GM21717 (cell line): ENCODE data around the gene CORO2B.

ENCODE experiments used
- ATAC-seq: cut with Tn5 transposase; IDR thresholded peaks from one replicate; pipeline ENCODE4 v1.9.1; 2021; ENCODE audit warnings: mild to moderate bottlenecking, moderate library complexity; ENCODE audit not compliant: unreplicated experiment

The CORO2B gene

DNA sequence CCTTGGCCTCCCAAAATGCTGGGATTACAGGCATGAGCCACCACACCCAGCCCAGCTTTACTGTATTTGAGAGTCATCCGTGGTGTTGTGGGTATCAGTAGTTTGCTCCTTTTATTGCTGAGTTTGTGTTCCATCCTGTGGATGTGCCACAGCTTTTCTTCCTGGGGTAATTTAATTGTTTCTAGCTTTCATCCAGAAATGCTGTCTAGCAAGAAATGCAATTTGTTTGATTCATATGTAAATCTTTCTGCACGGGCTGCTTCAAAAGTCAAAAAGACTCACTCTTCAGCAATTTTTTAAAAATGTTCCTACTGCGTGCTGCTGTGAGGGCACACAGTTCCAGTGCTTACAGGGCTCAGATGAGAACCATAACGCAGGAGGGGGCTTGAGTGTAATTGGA is 47.1 kb downstream of the CORO2B start:
- no peak for ATAC-seq

GRCh38 chr15:68626283-68626682 is 47.5 kb downstream of the CORO2B start:
- ATAC-seq = no peak

GRCh38 chr15:68626739-68627138 is 47.9 kb downstream of the CORO2B start:
- no peak for ATAC-seq

DNA sequence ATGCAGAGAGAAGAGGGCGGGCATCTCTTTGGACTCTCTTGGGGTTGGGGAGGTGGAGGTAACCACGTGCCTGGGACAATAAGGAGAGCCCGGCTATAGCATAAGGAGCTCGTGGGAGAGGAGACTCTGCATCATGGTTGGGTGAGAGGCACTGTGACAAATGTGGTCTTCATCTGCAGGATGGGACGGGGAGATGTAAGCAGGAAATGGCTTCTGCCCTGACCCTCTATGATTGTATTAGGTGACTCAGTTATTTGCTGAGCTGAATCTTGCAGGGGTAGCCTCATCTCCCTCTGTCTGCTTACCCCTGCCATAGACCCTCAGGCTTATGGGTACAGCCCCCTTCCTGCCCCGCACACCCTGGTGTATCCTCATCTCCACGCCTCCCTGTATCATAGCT is 48.7 kb downstream of the CORO2B start:
- ATAC-seq = no peak

- no peak for ATAC-seq
Observed at GRCh38 chr15:68627995-68628394, 49.2 kb downstream of the CORO2B start.

GRCh38 chr15:68629519-68630210 is 50.9 kb downstream of the CORO2B start:
- no peak for ATAC-seq

GRCh38 chr15:68630211-68630555 is 51.4 kb downstream of the CORO2B start:
- ATAC-seq = no peak

DNA sequence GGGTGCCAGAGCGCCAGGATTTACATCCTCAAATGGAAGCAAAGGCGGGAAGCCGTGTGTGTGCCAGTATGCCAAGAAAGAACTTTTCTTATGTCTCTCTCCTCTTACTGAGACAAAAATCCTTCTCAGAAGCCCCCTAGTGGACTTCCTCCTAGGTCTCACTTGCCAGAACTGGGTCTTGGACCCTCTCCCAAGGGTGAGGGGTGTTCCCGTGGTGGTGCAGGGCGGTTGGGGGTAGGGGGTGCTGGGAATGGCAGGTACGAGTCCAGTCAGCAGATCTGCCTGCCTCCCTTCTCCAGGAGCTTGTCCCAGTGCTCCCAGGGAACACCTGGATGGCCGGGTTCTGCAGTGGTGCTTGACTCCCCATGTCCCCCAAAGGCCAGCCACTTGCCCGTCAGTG is 52.0 kb downstream of the CORO2B start:
- ATAC-seq = no peak

DNA sequence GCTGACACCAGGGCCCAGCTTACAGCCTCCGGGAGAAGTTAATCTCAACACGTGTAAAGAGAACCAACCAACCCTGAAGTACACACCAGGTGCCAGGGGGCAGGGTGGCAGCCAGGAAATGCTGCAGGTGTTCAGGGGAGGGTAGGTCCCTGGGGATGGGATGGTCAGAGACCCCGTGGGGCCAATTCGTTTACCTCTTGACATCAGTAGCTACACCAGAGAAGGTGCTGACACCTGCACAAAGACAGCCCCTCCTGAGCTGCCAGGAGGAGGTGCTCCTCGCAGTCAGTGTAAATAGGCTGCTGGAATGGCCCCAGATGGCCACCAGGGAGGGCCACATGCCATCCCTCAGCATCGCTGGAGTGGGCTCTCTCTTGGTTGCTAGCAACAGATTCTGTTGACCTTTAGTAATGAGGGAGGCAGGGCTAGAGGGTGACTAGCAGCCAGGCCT is 52.8 kb downstream of the CORO2B start:
- ATAC-seq = no peak

- ATAC-seq = no peak
Observed at GRCh38 chr15:68632101-68632500, 53.3 kb downstream of the CORO2B start.

DNA sequence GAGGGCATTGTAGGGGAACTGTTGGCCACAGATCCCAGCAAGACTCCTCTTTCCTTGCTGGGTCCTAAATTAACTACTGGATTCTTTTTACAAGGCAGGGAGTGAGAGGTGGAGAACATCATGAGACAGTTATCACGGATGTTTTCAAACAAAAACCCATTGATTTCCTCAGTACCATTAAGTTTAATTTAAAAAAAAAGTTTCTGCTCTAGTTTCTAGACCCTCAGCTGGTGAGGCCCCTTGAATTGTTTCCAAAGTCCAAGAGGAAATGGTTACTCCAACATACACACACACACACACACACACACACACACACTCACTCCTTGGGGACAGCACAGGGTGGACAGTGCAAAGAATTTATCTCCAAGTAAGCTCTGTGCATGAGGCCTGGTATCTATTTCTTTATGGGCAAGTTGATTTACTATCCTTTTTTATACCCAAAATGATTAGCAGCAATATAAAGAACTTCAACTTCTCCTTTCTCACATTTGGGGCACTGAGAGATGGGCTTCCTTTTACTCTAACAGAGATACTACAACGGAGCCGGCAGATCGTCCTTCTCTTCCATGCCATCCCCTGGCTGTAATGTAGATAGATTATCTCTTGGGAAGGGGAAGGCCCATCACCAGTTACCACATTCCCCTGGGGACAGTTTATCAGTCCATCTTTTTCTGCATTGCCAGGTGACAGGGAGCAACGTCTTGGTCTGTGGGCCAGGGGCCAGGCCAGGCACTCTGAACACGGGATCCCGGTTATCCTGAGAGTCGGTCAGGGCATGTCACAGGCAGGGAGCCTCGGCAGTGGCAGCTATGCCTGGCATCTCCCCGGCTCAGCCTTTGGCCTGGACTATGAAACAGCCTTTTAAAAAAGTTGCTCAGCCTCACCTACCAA is 54.7 kb downstream of the CORO2B start:
- no peak for ATAC-seq

DNA sequence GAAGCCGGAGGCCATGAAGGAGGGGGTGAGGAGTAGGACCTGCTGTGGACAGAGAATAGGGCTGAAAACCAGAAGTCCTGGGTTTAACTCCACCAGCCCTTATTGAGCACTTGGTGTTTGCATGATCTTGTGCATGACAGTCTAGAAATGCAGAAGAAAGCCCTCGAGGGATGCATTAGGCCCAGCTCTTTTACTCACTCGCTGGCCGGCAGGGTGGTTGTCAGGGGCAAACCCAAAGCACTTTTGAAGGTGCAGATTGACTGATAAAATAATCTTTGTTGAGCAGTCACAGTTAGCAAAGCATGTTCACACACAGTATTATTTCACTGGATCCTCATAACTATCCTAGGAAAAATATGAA is 55.3 kb downstream of the CORO2B start:
- ATAC-seq = no peak

- ATAC-seq = no peak
Observed at GRCh38 chr15:68634531-68634930, 55.7 kb downstream of the CORO2B start.

DNA sequence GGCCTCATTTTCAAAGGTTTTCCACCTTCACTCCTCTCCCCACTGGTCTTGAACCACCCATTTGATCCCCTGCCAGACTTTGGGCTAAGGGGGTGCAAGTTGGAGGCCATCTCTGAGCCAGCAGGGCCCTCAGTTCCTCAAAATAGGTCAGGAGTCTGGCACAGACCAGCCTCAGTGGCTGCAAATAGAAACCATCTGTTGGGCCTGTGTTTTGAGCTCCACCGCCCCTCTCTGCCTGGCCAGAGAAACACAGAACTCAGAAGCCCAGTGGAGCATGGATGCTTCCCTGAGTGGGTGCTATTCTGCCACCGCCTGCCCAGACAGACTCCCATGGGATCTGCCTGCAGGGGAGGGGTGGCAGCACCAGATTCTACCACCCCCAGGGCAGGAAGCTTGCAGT is 56.3 kb downstream of the CORO2B start:
- no peak for ATAC-seq

DNA sequence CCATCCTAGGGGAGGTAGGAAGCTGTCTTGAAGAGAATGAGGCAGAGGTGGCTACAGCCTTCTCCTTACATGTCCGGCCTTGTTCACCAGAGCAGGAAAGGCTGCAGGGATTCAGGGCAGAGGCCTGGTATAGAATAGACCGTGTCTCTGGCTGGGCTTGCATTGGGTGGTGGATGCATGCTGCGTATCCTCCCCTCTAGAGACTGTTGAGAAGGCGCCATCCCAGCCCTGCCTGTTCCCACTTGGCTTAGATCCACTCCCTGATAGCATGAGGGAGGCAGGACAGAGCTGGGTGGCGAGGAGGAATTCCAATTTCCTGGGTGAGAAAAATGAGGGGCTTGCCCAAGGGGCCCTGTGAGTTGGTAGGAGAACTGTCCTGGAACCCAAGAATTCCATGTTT is 57.5 kb downstream of the CORO2B start:
- ATAC-seq = no peak

DNA sequence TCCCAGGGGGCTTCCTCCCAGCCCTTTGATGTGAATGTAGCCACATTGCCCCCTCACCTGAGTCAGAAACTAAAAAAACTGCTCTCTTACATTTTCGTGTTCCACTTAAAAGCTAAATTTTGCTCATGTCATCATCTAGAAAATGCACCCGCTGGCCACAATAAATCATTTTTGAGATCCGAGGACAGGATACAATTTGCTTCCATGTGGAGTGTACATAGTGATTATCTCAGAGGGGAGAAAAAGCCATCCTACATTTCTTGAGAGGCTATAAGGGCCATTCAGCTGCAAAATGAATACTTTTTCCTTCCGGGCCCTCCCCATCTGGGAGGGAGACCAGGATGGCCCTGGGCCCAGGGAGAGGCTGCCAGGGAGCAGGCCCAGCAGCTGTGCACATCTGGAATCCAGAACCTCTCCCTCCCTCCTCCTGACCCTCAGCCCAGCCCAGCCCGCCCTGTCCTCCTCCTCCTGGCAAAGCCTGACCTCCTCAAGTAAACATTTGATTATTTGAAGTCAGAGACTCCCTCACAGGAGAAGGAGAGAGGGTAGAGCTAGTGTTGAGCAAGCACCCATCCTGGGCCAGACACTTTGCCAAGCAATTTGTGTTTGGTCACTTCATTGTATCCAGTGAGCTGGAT is 59.1 kb downstream of the CORO2B start:
- no peak for ATAC-seq

- ATAC-seq = no peak
Observed at GRCh38 chr15:68638953-68639515, 60.2 kb downstream of the CORO2B start.

- ATAC-seq = no peak
Observed at GRCh38 chr15:68639926-68640600, 61.3 kb downstream of the CORO2B start.

DNA sequence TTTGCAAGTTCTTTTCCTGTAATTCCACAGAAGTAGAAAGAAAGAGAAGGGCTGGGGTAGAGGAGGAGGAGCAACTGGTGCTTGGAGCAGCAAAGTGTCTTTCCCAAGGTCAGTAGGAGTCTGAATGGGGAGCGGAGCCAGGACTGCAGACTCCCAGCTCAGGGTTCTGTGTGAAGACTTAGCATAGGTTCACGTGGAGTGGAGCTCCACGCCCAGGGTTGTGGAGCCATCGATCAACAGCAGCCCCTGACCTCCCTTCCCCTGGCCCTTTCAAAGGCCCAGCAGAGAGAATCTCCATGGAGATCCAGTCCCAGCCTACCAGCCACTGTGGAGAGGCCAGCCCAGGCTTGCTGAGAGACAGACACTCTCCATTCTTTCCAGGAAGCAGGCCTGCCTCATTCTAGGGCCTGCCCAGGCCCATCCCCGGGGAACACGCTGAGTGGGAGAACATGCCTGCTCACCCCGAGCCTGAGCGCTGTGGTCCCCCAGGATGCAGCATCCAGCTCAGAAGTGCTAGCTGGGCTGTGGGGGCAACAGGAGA is 62.1 kb downstream of the CORO2B start:
- no peak for ATAC-seq

- no peak for ATAC-seq
Observed at GRCh38 chr15:68641376-68641775, 62.6 kb downstream of the CORO2B start.

- ATAC-seq = no peak
Observed at GRCh38 chr15:68642491-68642845, 63.7 kb downstream of the CORO2B start.
